Measurements from ENCODE around the gene BUD13. TPM values are rescaled to one million over a fixed set of nuclear protein-coding genes. Genes with fewer than 3 reads are reported as not detected.

The BUD13 gene
- total and polyA plus RNA-seq, 10 of the 15 experiments (the other 5 are each of a cell fraction or from before 2014, with no cell fraction given) = 10.9 to 36.5 (median 24.7) TPM

DNA sequence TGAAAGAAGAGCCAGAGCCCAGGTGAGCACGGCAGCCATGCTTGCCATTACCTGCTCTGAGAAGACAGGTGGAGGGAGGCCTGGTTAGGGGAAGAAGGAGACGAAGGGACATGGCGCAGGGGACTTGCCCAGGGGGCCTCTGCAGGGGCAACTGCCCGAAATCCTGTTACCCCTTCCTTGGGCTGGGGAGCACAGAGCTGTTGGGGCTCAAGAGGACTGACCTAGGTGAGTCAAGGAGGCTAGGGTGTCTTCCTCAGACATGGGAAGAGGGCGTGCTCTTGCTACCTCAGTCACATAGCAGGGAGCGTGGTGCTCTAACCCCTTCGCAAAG is 19.0 kb upstream of the BUD13 start, which contains the start of gene APOA5 (continued):
- TF ChIP-seq CTCF (IDR thresholded peaks at IDR 0.05 in 2 of 3, conservative IDR thresholded peaks at IDR 0.05 in 1 of 3; ENCODE audit: control insufficient read depth in 2 of 3, extremely low read depth in 1 of 3, insufficient read depth in 1 of 3, low read depth in 3 of 3, low read length in 3 of 3) = no peak
- TF ChIP-seq, protein P1, sequence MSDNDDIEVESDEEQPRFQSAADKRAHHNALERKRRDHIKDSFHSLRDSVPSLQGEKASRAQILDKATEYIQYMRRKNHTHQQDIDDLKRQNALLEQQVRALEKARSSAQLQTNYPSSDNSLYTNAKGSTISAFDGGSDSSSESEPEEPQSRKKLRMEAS (IDR thresholded peaks at IDR 0.05; ENCODE audit: low read depth, low read length) = no peak
- TF ChIP-seq NBN (IDR thresholded peaks at IDR 0.05) = no peak
- TF ChIP-seq, protein P2, sequence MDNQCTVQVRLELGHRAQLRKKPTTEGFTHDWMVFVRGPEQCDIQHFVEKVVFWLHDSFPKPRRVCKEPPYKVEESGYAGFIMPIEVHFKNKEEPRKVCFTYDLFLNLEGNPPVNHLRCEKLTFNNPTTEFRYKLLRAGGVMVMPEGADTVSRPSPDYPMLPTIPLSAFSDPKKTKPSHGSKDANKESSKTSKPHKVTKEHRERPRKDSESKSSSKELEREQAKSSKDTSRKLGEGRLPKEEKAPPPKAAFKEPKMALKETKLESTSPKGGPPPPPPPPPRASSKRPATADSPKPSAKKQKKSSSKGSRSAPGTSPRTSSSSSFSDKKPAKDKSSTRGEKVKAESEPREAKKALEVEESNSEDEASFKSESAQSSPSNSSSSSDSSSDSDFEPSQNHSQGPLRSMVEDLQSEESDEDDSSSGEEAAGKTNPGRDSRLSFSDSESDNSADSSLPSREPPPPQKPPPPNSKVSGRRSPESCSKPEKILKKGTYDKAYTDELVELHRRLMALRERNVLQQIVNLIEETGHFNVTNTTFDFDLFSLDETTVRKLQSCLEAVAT (IDR thresholded peaks at IDR 0.05) = no peak
- no peak for TF ChIP-seq ZBTB4 (CRISPR knock-in tag; IDR thresholded peaks at IDR 0.05)
- no peak for TF ChIP-seq NFYA (IDR thresholded peaks at IDR 0.05; ENCODE audit: borderline replicate concordance, low read depth, low read length)
- no peak for TF ChIP-seq GATAD2B (conservative IDR thresholded peaks at IDR 0.05; ENCODE audit: low read depth)
- no peak for TF ChIP-seq MYC (IDR thresholded peaks at IDR 0.05; ENCODE audit: insufficient read depth, insufficient read length, insufficient replicate concordance, low read length, severe bottlenecking)
- TF ChIP-seq RFX5 (IDR thresholded peaks at IDR 0.05; ENCODE audit: low read depth, low read length) = no peak
- TF ChIP-seq POU2F2 (IDR thresholded peaks at IDR 0.05; ENCODE audit: borderline replicate concordance, low read depth, low read length) = no peak
